Neural progenitor cell (in vitro differentiated cells): ENCODE results near the gene STRA6. TPM values are rescaled to one million over a fixed set of nuclear protein-coding genes. Genes with fewer than 3 reads are reported as not detected.

ENCODE experiments used
- DNase-seq: peaks from one replicate; pipeline ENCODE4 v3.0.0-alpha.2; 2016; ENCODE audit warnings: low spot score
- H2AFZ ChIP-seq: fragments of 200-600 bp; sonication (generic); replicated peaks from 2 replicates; pipeline ENCODE4 v1.6.1; 2016; ENCODE audit warnings: antibody characterized with exemption
- H3F3A ChIP-seq: fragments of 200-600 bp; sonication (generic); 2 replicates; pipeline ENCODE4 v1.6.1; 2016; ENCODE audit warnings: antibody characterized with exemption, low read depth
- H3K27ac ChIP-seq: fragments of 200-600 bp; sonication (generic); 2 replicates; pipeline ENCODE4 v1.5.1; 2016; ENCODE audit warnings: mild to moderate bottlenecking
- H3K27me3 ChIP-seq: fragments of 200-600 bp; sonication (generic); 2 replicates; pipeline ENCODE4 v1.6.1; 2016; ENCODE audit warnings: mild to moderate bottlenecking, moderate library complexity
- H3K36me3 ChIP-seq: fragments of 200-600 bp; sonication (generic); 2 replicates; pipeline ENCODE4 v1.5.1; 2016
- H3K4me1 ChIP-seq: fragments of 200-600 bp; sonication (generic); 2 replicates; pipeline ENCODE4 v1.6.1; 2016; ENCODE audit warnings: mixed run types
- H3K4me2 ChIP-seq: fragments of 200-600 bp; sonication (generic); 2 replicates; pipeline ENCODE4 v1.6.1; 2016
- H3K4me3 ChIP-seq: fragments of 200-600 bp; sonication (generic); 2 replicates; pipeline ENCODE4 v1.5.1; 2016
- H3K79me2 ChIP-seq: fragments of 200-600 bp; sonication (generic); 2 replicates; pipeline ENCODE4 v1.6.1; 2016; ENCODE audit warnings: low read depth
- H3K9ac ChIP-seq: fragments of 200-600 bp; sonication (generic); 2 replicates; pipeline ENCODE4 v1.6.1; 2016
- H3K9me3 ChIP-seq: fragments of 200-600 bp; sonication (generic); 2 replicates; pipeline ENCODE4 v1.5.1; 2016; ENCODE audit warnings: low read depth
- H4K20me1 ChIP-seq: fragments of 200-600 bp; sonication (generic); 2 replicates; pipeline ENCODE4 v1.6.1; 2016; ENCODE audit warnings: low read depth
- H3K27ac Mint-ChIP-seq: 3 replicates; pipeline ENCODE4 v1.8.0; 2021; ENCODE audit warnings: mixed read lengths
- H3K27me3 Mint-ChIP-seq: 2 replicates; pipeline ENCODE4 v1.8.0; 2022; ENCODE audit warnings: low read depth, mild to moderate bottlenecking, inconsistent platforms, moderate library complexity, mixed read lengths; ENCODE audit not compliant: insufficient read depth
- H3K36me3 Mint-ChIP-seq: 3 replicates; pipeline ENCODE4 v1.8.0; 2021; ENCODE audit warnings: mixed read lengths
- H3K4me1 Mint-ChIP-seq: 3 replicates; pipeline ENCODE4 v1.8.0; 2021; ENCODE audit warnings: mixed read lengths
- H3K4me3 Mint-ChIP-seq: 3 replicates; pipeline ENCODE4 v1.8.0; 2021; ENCODE audit warnings: mild to moderate bottlenecking, moderate library complexity, mixed read lengths
- H3K9me3 Mint-ChIP-seq: 3 replicates; pipeline ENCODE4 v1.8.0; 2020; ENCODE audit warnings: mixed read lengths
- CTCF ChIP-seq: fragments of 200-600 bp; sonication (generic); IDR thresholded peaks from 2 replicates; pipeline ENCODE4 v1.5.1; 2017; ENCODE audit warnings: antibody characterized with exemption, mild to moderate bottlenecking
- EZH2 ChIP-seq: fragments of 200-600 bp; sonication (generic); IDR thresholded peaks from 2 replicates; pipeline ENCODE4 v1.6.1; 2017; ENCODE audit warnings: antibody characterized with exemption, mild to moderate bottlenecking, moderate library complexity
- EZH2phosphoT487 ChIP-seq: fragments of 200-600 bp; sonication (generic); IDR thresholded peaks from 2 replicates; pipeline ENCODE4 v1.6.1; 2017; ENCODE audit warnings: antibody characterized with exemption
- total RNA-seq: library from RNA; depleted of rRNA; stranded (reverse); fragments of >200 nt; gene quantifications from 2 replicates; pipeline ENCODE4 v1.2.3, GENCODE V29; 2015; ENCODE audit warnings: low replicate concordance

STRA6 gene
- total RNA-seq, 1 donor from 2014 or later: 3.1 TPM

GRCh38 chr15:74185710-74186348 is 16.8 kb downstream of the STRA6 start:
- H3K27me3 Mint-ChIP-seq: no peaks in the 10 kb centered on the region
- H3K4me1 Mint-ChIP-seq: peaks cover 2% of the 10 kb centered on the region
- Histone ChIP-seq H3K4me1 (no peaks in the 10 kb centered on the region), H3K27ac (no peak overlapping the region), H3K4me3 (no peak overlapping the region), H3K79me2 (no peaks in the 10 kb centered on the region), H3K4me2 (no peak overlapping the region), H2AFZ (no peak overlapping the region), H3K36me3 (no peaks in the 10 kb centered on the region), H3K27me3 (no peaks in the 10 kb centered on the region), H3K9ac (no peak overlapping the region), H3K9me3 (no peaks in the 10 kb centered on the region), H3F3A (no peaks in the 10 kb centered on the region), H4K20me1 (no peaks in the 10 kb centered on the region)
- H3K9me3 Mint-ChIP-seq: no peaks in the 10 kb centered on the region
- H3K4me3 Mint-ChIP-seq: no peak overlapping the region
- DNase-seq: no peak
- H3K36me3 Mint-ChIP-seq: peaks cover 1% of the 10 kb centered on the region
- no peak for TF ChIP-seq EZH2
- peak overlapping the region; percentile 86 for H3K27ac Mint-ChIP-seq

GRCh38 chr15:74184582-74185091 is 17.9 kb downstream of the STRA6 start:
- H3K27me3 ChIP-seq: no peaks in the 10 kb centered on the region
- no peaks in the 10 kb centered on the region for H3K9me3 ChIP-seq
- H4K20me1 ChIP-seq: no peaks in the 10 kb centered on the region
- H3K79me2 ChIP-seq: no peaks in the 10 kb centered on the region
- H3K36me3 ChIP-seq: no peaks in the 10 kb centered on the region
- TF ChIP-seq CTCF: no peak
- H3K4me3 ChIP-seq: no peak overlapping the region
- H3K27ac ChIP-seq: no peak overlapping the region
- H3K4me2 ChIP-seq: no peak overlapping the region
- Mint-ChIP-seq H3K36me3 (peaks cover 1% of the 10 kb centered on the region), H3K27ac (peak overlapping the region; percentile 79), H3K4me1 (peaks cover 6% of the 10 kb centered on the region), H3K9me3 (no peaks in the 10 kb centered on the region), H3K27me3 (no peaks in the 10 kb centered on the region), H3K4me3 (no peak overlapping the region)
- no peaks in the 10 kb centered on the region for H3F3A ChIP-seq
- DNase-seq: no peak
- no peak overlapping the region for H3K9ac ChIP-seq
- H2AFZ ChIP-seq: no peak overlapping the region
- H3K4me1 ChIP-seq: no peaks in the 10 kb centered on the region

GRCh38 chr15:74182131-74182530 is 20.5 kb downstream of the STRA6 start:
- Mint-ChIP-seq H3K27ac (peak overlapping the region; percentile 39), H3K27me3 (peaks cover 5% of the 10 kb centered on the region), H3K4me1 (peaks cover 19% of the 10 kb centered on the region), H3K4me3 (no peak overlapping the region), H3K9me3 (no peaks in the 10 kb centered on the region), H3K36me3 (no peaks in the 10 kb centered on the region)
- no peaks in the 10 kb centered on the region for H3K27me3 ChIP-seq
- H3K9me3 ChIP-seq: no peaks in the 10 kb centered on the region
- H3K4me1 ChIP-seq: no peaks in the 10 kb centered on the region
- H3K9ac ChIP-seq: no peak overlapping the region
- H3F3A ChIP-seq: no peaks in the 10 kb centered on the region
- H4K20me1 ChIP-seq: no peaks in the 10 kb centered on the region
- DNase-seq: no peak
- H3K4me3 ChIP-seq: no peak overlapping the region
- no peaks in the 10 kb centered on the region for H3K36me3 ChIP-seq
- H3K79me2 ChIP-seq: no peaks in the 10 kb centered on the region
- H3K4me2 ChIP-seq: no peak overlapping the region
- no peak overlapping the region for H2AFZ ChIP-seq
- TF ChIP-seq CTCF: no peak
- no peak for TF ChIP-seq EZH2
- no peak for TF ChIP-seq EZH2phosphoT487
- H3K27ac ChIP-seq: no peak overlapping the region

- Mint-ChIP-seq H3K4me1 (peaks cover 30% of the 10 kb centered on the region), H3K4me3 (no peak overlapping the region), H3K27ac (peak overlapping the region; percentile 63), H3K9me3 (no peaks in the 10 kb centered on the region), H3K36me3 (no peaks in the 10 kb centered on the region), H3K27me3 (peaks cover 8% of the 10 kb centered on the region)
- TF ChIP-seq CTCF (no peak), EZH2phosphoT487 (no peak), EZH2 (no peak)
- Histone ChIP-seq H2AFZ (no peak overlapping the region), H3F3A (no peaks in the 10 kb centered on the region), H3K27me3 (no peaks in the 10 kb centered on the region), H3K79me2 (no peaks in the 10 kb centered on the region), H3K36me3 (no peaks in the 10 kb centered on the region), H3K9ac (no peak overlapping the region), H3K4me2 (no peak overlapping the region), H3K4me1 (peaks cover 6% of the 10 kb centered on the region), H3K9me3 (no peaks in the 10 kb centered on the region), H3K4me3 (no peak overlapping the region), H4K20me1 (no peaks in the 10 kb centered on the region), H3K27ac (no peak overlapping the region)
- DNase-seq: no peak
These were observed 21.5 kb downstream of the STRA6 start for GRCh38 chr15:74180881-74181602.
